SKM-1 treated with dmso at 0.1 percent for 144 hours (cell line): ENCODE results near the gene MAGIX.

Experiments
- DNase-seq: peaks from one replicate; lab custom pipeline; 2025; ENCODE audit not compliant: unreplicated experiment; lab: John Stamatoyannopoulos, UW

MAGIX gene

DNA sequence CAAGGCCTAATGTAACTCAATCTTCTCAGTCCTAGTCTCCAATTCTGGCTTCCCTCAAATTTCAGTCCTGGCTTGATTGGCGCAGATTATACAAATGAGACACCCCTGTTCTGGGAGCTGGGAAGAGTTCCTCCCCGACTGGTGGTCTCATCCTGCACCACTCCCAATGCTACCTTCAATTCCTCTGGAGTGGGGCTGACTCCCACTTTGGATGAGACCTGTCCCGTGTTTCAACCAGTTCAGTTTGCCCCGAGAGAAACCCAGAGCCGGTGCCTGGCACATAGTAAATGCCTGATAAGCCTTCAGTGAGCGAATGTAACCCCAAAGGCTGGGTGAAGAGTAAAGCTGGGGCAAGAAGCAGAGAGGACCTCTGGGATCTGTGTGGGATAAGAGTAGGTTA, 41.5 kb downstream of the MAGIX start:
- no peak for DNase-seq

DNA sequence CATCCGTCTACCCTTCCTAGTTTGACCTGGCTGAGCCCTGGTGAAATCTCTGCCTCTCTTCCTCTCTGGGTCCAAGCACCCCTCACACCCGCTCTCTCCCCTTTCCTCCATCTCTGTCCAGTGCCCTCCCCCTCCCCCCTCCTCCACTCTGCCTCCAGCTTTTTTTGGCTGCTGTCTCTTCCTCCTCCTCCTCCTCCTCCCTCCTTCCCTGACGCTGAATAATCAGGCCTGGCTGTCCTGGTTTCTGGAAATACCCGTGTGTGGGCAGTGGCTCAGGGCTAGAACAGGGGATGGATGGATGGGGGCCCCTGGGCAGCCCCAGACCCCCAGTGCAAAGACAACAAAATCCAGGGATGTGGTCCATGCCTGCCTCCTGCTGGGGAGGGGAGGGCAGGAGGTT, 42.2 kb downstream of the MAGIX start:
- DNase-seq: no peak

DNA sequence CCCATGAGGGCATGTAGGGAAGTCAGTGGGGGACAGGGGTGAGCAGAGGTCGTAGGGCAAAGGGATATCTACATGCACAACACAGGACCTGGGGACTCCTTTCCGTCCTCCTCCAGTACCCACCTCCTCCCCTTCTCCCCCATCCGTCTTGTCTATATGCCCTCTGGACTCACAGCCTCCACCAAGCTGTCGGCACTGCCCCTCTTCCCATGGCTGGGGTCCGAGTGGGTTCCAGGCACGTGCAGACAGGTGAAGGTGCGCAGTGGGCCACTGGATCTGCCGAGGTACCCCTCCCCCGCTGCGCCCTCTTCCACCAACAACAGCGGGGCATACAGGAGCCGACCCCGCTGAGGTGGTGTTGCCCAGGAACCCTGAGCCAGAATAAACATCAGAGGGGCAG, 42.9 kb downstream of the MAGIX start:
- DNase-seq: no peak

DNA sequence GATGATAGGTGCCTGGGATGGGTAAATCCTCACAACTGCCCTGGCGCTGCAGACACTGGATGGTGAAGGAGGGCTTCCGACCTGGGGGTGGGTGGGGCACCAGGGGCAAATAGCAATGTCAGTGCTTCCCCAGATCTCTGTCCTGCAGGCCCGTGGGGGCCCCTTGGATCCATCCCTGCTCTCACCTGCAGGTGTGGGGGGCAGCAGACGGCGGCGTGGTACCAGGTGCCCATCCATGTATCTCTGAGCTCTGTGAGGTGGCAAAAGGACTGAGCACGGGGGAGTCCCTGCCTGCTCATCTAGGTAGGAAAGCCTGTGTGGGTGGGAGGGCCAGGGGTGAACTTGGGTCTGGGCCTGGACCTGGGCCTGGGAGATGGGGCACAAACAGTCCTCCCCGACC, 44.0 kb downstream of the MAGIX start:
- no peak for DNase-seq

DNA sequence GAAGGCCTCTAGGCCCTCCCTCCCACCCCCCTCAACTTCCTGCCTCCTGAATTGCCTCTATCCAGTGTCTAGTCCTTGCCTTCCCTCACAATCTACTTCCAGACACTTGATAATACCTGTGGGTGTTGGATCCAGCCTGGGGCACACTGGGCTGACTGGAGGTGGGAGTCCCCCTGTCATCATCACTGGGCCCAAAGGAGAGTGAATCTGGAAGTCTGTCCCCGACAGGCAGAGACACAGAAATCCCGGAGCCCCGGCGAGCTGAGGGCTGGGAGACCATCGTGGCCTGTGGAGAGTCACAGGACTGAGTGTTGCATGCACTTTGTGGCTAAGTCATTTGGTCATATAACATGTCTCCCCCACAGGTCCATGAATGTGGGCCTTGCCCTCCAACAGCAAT, 45.8 kb downstream of the MAGIX start:
- DNase-seq: no peak

DNA sequence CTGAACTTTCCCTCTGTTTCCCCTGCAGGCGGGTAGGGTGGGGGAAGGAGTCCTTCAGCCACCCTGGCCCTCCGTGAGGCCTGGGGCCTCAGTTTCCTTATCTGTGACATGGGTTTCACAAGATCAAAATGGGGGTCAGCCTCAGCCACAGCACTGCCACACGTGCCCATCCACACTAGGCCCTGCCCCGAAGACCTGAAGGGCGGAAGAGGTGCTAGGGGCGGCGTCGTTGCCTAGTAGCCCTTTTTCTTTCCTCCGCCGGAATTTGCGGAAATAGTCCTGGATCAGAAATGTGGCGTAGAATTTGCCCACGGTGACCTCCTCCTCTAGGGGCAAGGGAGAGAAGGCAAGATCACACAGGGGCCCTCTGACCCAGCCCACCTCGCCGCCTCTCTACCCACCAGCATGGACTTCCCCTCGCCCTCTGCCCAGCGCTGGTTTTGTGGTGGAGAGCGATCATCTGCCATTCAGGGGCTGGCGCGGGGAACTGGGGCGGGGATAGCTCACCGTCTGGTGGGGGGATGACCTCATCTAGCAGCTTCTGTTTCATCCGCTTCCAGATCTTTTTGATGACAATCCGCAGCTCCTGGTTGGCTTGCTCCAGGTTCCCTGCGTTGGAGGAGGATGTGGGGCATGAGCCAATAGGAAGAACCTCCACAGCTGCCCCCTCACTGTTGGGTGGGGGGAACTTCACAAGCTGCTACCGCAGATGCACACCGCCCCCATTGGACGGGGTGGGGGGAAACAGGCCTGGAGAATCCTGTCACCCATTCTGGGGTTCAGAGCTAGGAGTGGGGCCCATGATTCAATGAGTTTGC, 47.1 kb downstream of the MAGIX start:
- DNase-seq: no peak

DNA sequence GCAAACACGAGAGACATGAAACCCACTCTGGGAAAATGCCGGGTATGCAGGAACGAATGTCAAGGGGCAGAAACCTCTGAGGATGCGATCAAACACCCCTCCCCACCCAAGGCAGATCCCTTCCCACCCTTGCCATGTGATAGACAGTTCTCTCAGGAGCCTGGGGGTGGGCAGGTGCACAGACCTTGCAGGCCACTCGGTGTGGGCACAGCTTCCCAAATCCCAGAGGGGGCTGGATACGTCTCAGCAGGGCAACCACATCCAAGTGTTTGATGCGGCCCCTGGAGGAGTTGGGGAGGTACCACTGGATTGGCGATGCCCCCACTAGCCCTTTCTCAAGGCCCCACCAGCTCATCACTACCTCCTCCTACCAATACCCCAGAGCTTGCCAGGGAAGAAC, 47.8 kb downstream of the MAGIX start:
- no peak for DNase-seq

DNA sequence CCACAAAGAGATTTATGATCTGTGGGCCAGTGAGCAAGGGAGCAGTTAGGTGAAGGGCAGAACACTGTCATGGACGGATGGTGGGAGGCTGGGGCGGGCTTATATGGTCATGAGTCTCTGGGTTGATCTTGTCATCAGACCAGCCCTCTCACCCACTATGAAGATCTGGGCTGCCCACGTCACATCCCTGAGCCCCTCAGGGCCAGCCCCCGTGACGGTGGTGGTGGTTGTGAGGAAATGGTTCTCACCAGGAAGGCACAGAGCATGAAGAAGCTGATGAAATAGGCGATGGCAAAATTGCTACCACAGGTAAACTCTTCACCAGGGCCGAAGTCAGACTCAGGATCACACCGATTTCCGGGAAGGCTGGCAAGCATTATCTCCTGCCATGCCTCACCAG, 48.5 kb downstream of the MAGIX start:
- DNase-seq: no peak

DNA sequence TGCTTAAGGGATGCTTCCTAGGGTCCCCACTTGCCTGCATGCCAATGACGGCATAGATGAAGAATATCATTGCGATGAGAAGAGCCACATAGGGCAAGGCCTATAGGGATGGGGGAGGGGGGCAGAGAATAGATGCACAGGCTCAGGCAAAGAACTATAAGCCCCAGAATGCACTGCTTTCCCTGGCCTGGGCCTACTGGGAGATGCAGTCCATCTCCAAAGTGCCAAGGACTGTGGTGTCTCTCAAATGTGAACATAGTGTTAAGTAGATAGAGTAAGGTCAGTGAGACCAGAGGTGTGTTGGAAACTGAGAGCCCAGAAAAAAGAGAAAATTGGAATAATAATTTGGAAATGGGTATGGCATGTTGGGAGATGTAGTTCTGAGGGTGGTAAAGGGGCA, 49.7 kb downstream of the MAGIX start:
- DNase-seq: no peak

DNA sequence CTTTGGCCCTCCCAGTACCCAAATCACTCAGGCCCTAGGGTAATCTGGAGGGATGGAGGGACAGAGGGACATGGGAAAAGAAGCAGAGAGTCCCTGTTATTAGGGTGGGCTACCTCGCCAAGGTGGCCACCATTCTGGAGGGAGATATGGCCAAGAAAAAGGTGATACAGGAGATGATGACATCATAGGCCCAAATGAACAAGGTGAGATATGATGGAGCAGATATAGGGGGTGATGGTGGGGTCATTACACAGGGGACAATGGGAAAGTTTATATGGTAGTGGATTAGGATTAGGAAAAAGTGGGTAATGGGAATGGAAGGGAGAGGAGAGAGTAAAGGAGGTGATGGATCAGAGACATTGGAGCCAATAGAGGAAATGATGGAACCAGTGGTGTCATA, 50.3 kb downstream of the MAGIX start:
- no peak for DNase-seq

DNA sequence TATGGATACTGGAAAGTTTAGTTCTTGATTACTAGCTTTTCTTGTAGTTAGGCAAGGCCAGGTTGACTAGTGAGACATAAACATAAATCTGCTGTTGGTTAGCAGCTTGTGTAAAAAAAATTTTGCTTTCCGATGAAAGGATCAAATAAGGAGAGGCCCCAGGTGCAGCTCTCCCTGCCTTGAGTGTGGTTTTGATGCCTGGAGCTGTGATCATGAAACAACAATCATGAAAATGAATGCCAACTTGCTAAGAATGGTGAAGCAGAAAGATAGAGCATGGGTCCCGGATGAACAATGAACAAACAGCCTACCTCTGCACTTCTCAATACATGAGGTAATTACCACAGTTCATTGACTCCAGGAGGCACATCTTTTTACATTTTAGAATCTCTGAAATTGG, 51.9 kb downstream of the MAGIX start:
- no peak for DNase-seq

DNA sequence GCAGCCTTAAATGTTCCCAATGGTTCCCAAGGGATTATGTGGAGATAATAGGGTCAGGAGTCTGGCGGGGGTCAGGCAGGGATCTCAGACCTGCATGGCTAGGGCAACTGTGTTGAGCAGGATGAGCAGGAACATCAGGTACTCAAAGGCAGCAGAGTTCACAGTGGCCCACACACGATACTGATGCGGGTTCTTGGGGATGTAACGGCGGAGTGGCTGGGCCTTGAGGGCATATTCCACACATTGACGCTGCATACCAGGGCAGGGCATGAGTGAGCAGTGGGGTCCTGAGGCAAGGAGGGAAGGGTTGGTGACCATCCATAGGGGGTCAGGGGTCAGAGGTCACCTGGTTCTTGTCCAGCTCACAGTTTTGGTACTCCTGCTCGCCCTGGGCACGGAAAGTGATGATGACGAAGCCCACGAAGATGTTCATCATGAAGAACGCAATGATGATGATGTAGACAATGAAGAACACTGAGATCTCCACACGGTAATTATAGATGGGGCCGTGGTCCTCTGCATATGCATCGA, 52.5 kb downstream of the MAGIX start:
- DNase-seq: no peak
